K562 treated with DMSO at 1 percent for 24 hours (cell line): ENCODE results near the gene TXNDC2. TPM values are rescaled to one million over a fixed set of nuclear protein-coding genes. Genes with fewer than 3 reads are reported as not detected.

Source experiments
- total RNA-seq: library from RNA; unstranded; fragments of 300-600 nt; gene quantifications from 2 replicates; pipeline ENCODE4 v1.2.3, GENCODE V29; 2022; ENCODE audit warnings: low read depth; ENCODE audit not compliant: insufficient read depth

Gene TXNDC2
- 0.35 and 0.37 TPM in 2 replicates for total RNA-seq

DNA sequence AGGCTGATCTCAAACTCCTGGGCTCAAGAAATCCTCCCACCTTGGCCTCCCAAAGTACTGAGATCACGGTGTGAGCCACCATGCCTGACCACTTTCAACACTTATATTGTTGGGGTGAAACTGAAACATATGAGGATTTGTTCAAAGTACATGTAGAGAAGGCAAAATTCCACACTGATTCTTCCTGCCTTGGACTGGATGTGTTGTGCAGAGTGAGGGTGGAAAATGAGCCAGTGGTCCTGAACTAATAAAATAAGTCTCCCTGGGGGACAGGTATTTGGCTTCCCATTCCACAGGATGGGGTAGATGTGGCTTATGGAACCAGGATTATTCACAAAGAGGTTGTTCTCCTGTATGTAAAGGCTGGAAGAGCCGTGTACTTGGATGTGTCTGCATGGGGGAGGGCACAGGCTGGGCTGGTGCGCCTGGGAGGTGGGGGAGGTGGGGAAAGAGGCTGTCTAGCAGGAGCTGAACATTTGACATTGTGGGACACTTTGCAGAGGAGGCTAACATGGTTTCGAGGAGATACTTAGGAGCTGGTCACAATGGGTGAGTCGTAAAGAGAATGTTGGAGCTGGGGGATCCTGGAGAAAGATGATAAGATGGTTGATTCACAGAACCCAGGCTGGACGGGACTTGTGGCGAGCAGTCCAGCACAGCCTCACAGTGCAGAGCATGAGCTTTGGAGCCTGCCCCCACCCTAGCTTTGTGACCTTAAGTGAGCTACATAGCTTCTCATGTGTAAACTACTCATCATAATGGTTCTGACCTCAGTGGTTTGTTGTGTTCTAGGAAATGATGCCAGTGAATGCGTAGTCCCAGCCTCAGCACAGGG lies at the start of gene TXNDC2:
TSS of gene TXNDC2 (plus strand) at position 804 of the 835 bp plus-strand sequence. CDS start 708 bp downstream, outside the sequence.

DNA sequence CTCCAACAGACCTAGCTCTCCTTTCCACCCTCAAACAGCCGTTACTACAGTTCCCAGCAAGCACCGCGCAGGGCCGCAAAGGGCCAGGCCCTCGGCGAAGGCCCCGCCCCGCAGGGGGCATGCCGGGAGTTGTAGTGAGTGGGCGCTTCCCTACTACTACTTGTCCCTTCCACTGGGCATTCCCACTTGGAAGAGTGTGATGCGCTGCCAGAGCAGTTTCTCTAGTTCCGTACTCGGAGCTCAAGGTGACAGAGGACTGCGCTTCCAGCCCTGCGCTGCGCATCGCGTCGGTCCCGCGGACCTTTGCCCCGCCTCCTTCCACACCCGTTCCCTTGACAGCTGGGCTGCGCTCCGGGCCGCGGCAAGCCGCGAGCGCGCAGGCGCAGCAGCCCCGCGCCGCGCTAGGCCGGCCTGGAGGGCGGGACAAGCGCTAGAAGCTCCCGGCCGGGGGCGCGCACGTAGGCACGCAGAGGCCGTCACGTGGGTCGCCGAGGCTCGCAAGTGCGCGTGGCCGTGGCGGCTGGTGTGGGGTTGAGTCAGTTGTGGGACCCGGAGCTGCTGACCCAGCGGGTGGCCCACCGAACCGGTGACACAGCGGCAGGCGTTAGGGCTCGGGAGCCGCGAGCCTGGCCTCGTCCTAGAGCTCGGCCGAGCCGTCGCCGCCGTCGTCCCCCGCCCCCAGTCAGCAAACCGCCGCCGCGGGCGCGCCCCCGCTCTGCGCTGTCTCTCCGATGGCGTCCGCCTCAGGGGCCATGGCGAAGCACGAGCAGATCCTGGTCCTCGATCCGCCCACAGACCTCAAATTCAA lies 28.0 kb downstream of the TXNDC2 start, which contains the start of gene VAPA:
TSS of gene VAPA (plus strand) at position 491 of the 808 bp plus-strand sequence. CDS start at position 732, 241 bp downstream.

Other genes with a start within 250 kb of the TXNDC2 start
- 19.2 and 23.9 TPM in 2 replicates for gene RAB31, start 177.7 kb upstream of the TXNDC2 start, total RNA-seq
- gene VAPA, start 28.0 kb downstream of the TXNDC2 start, total RNA-seq: 279 and 281 TPM in 2 replicates